Measurements from ENCODE around the gene UBAP1L. TPM values are rescaled to one million over a fixed set of nuclear protein-coding genes. Genes with fewer than 3 reads are reported as not detected.
"Not testable (repeated sequence)": the region's sequence is repeated elsewhere in the genome, so short reads cannot be mapped to it uniquely, and the experiment has no call there.

The UBAP1L gene
- total RNA-seq, 2 donors from 2014 or later = 3.7 to 11.0 TPM

DNA sequence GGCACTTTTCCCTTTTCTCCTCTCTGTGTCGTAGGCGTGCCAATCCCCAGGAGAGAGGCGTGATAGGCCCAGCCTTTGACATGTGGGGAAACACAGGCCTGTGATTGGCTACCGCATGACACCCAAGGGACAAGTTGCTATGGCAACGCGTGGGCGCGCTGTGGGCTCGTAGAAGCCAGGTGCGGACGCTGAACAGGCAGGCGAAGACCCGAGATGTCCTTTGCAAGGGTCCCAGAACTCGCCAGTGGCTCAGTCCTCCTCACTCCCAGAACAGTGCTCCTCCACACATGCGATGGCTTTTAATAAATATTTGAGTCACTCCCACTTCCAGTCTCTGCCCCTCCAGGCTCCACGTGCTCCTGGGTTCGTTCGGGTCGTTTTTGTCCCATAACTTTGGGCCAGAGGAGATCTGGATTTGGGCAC is 65.6 kb downstream of the UBAP1L start:
- ATAC-seq (ENCODE audit: insufficient number of reproducible peaks, low FRiP score, low read depth) = peak; percentile 41
- no peaks in the 10 kb centered on the region for H3K9me3 ChIP-seq
- H3K27ac ChIP-seq = peak overlapping the region in 1 of 2 donors; percentile 17
- H3K36me3 ChIP-seq = peaks cover 23% of the 10 kb centered on the region
- TF ChIP-seq, protein P1, sequence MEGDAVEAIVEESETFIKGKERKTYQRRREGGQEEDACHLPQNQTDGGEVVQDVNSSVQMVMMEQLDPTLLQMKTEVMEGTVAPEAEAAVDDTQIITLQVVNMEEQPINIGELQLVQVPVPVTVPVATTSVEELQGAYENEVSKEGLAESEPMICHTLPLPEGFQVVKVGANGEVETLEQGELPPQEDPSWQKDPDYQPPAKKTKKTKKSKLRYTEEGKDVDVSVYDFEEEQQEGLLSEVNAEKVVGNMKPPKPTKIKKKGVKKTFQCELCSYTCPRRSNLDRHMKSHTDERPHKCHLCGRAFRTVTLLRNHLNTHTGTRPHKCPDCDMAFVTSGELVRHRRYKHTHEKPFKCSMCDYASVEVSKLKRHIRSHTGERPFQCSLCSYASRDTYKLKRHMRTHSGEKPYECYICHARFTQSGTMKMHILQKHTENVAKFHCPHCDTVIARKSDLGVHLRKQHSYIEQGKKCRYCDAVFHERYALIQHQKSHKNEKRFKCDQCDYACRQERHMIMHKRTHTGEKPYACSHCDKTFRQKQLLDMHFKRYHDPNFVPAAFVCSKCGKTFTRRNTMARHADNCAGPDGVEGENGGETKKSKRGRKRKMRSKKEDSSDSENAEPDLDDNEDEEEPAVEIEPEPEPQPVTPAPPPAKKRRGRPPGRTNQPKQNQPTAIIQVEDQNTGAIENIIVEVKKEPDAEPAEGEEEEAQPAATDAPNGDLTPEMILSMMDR (IDR thresholded peaks at IDR 0.05) = no peak
- no peaks in the 10 kb centered on the region for H3K27me3 ChIP-seq (replicated peaks; ENCODE audit: insufficient read depth)
- peak overlapping the region; percentile 46 for H3K4me3 ChIP-seq
- H3K4me1 ChIP-seq (ENCODE audit: control insufficient read depth in 1 of 2, low read depth in 2 of 2) = peaks cover 3 to 46% of the 10 kb centered on the region in 2 donors
- DNase-seq (ENCODE audit: low spot score) = peak; percentile 80

DNA sequence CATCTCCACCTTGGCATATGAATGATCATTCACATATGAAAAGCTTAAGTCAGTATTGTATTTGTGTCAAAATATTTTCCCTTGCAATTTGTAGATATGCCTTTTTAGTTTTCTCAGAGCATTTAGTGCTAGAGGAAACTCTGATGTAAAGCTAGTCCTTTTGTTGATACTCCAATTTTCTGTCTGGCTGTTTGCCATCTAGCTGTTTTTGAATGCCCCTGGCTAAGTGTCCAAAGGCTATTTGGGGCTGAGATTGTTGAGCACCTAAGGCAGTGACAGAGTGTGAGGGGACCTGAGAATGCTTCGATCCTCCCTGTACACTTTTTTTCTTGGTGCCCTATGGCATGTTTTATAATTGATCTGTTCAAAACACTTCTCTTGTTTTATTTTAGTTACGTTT is 66.8 kb downstream of the UBAP1L start:
- Histone ChIP-seq H3K4me3 (no peak overlapping the region), H3K27me3 (replicated peaks; ENCODE audit: insufficient read depth) (no peaks in the 10 kb centered on the region), H3K36me3 (peaks cover 18% of the 10 kb centered on the region), H3K27ac (no peak overlapping the region), H3K9me3 (no peaks in the 10 kb centered on the region), H3K4me1 (ENCODE audit: control insufficient read depth in 1 of 2, low read depth in 2 of 2) (peaks cover 3 to 42% of the 10 kb centered on the region in 2 donors)
- TF ChIP-seq, protein P1 (IDR thresholded peaks at IDR 0.05) = no peak
- ATAC-seq (ENCODE audit: insufficient number of reproducible peaks, low FRiP score, low read depth) (no peak), DNase-seq (ENCODE audit: low spot score) (no peak)

DNA sequence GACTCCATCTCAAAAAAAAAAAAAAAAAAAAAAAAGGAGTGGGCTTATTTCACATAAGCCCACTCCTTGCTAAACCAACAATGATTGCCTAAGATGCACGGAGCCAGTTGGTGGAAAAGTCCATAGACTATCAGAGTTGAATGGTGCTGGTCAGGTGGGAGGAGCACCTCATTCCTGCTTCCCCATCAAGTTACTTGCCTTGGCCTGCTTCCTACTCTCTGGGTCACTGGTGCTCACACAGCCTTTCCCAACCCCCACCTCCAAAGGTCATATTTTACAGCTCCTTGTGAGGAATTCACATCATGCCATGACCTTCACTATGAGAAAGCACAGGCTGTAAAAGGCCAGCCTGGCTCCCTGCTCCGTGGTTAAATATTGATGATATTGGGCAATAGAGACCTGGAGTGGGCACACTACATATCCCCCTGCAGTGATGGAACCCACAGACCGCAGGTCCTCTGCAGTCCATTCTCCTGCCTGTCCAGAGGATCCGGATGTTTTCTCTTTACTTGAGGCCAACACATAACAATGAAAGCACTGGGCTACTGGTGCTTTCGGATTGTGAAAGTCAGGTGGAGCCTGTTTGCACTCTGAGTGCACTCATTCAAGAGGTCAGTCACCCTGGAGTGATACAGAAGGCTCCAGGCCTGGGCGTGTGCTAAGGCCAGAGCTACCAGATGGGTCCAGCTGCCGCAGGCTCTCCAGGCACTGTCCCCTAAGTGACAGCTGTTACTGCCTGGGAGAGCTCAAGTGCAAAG is 70.1 kb downstream of the UBAP1L start, which contains the start of gene SLC51B:
SLC51B (plus strand) TSS at position 664 of the 758 bp plus-strand sequence. CDS start 4,618 bp downstream, outside the sequence.
- Histone ChIP-seq H3K27me3 (replicated peaks; ENCODE audit: insufficient read depth) (no peaks in the 10 kb centered on the region), H3K9me3 (no peaks in the 10 kb centered on the region), H3K36me3 (peaks cover 8% of the 10 kb centered on the region), H3K4me1 (ENCODE audit: control insufficient read depth in 1 of 2, low read depth in 2 of 2) (peaks cover 3 to 26% of the 10 kb centered on the region in 2 donors), H3K27ac (no peak within 1 kb of the TSS), H3K4me3 (no peak within 1 kb of the TSS)
- DNase-seq (ENCODE audit: low spot score) (no peak), ATAC-seq (ENCODE audit: insufficient number of reproducible peaks, low FRiP score, low read depth) (no peak)
- TF ChIP-seq, protein P1 (IDR thresholded peaks at IDR 0.05) = no peak

DNA sequence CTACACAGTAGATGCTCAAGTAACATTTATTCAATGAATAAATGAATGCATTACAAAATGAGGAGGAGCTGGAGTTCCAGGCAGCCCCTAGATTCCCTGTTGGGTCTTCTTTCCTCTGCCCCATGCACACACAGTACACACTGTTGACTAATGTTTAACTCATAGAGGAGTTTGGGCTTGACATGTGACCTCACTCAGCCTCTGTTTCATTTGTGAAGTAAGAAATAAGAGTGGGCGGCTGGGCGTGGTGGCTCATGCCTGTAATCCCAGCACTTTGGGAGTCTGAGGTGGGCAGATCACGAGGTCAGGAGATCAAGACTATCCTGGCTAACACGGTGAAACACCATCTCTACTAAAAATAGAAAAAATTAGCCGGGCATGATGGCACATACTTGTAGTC is 70.8 kb downstream of the UBAP1L start:
- not testable (repeated sequence) for DNase-seq (ENCODE audit: low spot score); H3K36me3 ChIP-seq; H3K27me3 ChIP-seq (replicated peaks; ENCODE audit: insufficient read depth); H3K27ac ChIP-seq; ATAC-seq (ENCODE audit: insufficient number of reproducible peaks, low FRiP score, low read depth); H3K4me3 ChIP-seq; H3K9me3 ChIP-seq
- peaks cover 0 to 19% of the 10 kb centered on the region in 2 donors for H3K4me1 ChIP-seq (ENCODE audit: control insufficient read depth in 1 of 2, low read depth in 2 of 2)

DNA sequence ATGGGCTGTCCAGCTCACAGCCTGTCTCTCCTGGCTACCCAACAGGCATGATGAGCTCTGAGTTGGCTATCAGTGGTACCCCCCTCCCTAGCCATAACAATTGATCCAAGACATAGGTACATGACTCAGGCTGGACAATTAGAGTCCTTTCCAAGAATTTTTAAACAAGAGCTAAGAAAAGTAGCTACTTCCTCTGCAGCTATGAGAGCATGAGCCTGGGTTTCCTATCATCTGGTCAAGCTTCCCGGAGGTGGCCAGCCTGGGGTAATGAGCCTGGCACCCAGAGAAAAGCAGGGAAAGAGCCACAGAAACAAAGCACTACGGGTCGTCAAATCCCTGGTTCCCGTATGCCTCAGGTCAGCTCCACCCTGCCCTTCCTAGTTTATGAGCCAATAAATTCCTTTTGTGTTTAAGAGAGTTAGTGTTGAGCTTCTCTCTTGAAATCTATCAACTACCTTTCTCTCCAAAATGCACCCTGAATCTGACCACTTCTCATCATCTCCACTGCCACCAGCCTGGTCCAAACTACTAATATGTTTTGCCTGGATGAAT is 72.1 kb downstream of the UBAP1L start:
- TF ChIP-seq, protein P1 (IDR thresholded peaks at IDR 0.05) = no peak
- DNase-seq (ENCODE audit: low spot score) = no peak
- Histone ChIP-seq H3K27ac (no peak overlapping the region), H3K27me3 (replicated peaks; ENCODE audit: insufficient read depth) (no peaks in the 10 kb centered on the region), H3K9me3 (no peaks in the 10 kb centered on the region), H3K36me3 (peaks cover 8% of the 10 kb centered on the region), H3K4me3 (no peak overlapping the region), H3K4me1 (ENCODE audit: control insufficient read depth in 1 of 2, low read depth in 2 of 2) (peaks cover 0 to 7% of the 10 kb centered on the region in 2 donors)
- no peak for ATAC-seq (ENCODE audit: insufficient number of reproducible peaks, low FRiP score, low read depth)

Other genes starting within 250 kb of the UBAP1L start
- gene ANKDD1A, start 203.3 kb downstream of the UBAP1L start, total RNA-seq = 10 to 100 TPM; 27.5 to 58.1 TPM
- 10 to 100 TPM; 64.7 to 93.1 TPM for gene SPG21, start 125.3 kb downstream of the UBAP1L start, total RNA-seq
- gene MTFMT, start 85.6 kb downstream of the UBAP1L start, total RNA-seq = 10 to 100 TPM; 25.9 to 42.4 TPM
- not detected for gene SLC51B, start 69.8 kb downstream of the UBAP1L start, total RNA-seq
- gene RASL12, start 47.2 kb downstream of the UBAP1L start, total RNA-seq = 100 to 1,000 TPM; 211 to 324 TPM
- 1 to 10 TPM in 1 of 2 donors, under 1 TPM in 1; 0.63 to 3.1 TPM for gene KBTBD13, start 38.5 kb downstream of the UBAP1L start, total RNA-seq
- 10 to 100 TPM; 18.5 to 26.7 TPM for gene PDCD7, start 18.6 kb upstream of the UBAP1L start, total RNA-seq
- gene CLPX, start 70.1 kb upstream of the UBAP1L start, total RNA-seq = 10 to 100 TPM; 19.8 to 50.5 TPM
- gene CILP, start 96.3 kb upstream of the UBAP1L start, total RNA-seq = 10 to 100 TPM in 1 of 2 donors, 1 to 10 TPM in 1; 8.5 to 15.8 TPM
- gene PARP16, start 171.7 kb upstream of the UBAP1L start, total RNA-seq = 10 to 100 TPM in 1 of 2 donors, 1 to 10 TPM in 1; 7.2 to 15.4 TPM
- gene RNU5A-1, start 180.9 kb upstream of the UBAP1L start, total RNA-seq = not detected
- not detected for gene RNU5B-1, start 189.5 kb upstream of the UBAP1L start, total RNA-seq